PC-3 (cell line): ENCODE results near the gene C16orf74.

Source experiments
- EZH2 ChIP-seq: fragments of 300-600 bp; sonication (generic); IDR thresholded peaks from one replicate; pipeline ENCODE4 v1.6.1; 2017; ENCODE audit warnings: antibody characterized with exemption, mild to moderate bottlenecking, low read length; ENCODE audit not compliant: unreplicated experiment
- TF ChIP-seq, protein P1 (sequence below): fragments of 300-600 bp; sonication (generic); conservative IDR thresholded peaks from 2 replicates; pipeline ENCODE4 v1.5.1; 2017; ENCODE audit warnings: antibody characterized with exemption, low read depth, mild to moderate bottlenecking, low read length

DNA sequence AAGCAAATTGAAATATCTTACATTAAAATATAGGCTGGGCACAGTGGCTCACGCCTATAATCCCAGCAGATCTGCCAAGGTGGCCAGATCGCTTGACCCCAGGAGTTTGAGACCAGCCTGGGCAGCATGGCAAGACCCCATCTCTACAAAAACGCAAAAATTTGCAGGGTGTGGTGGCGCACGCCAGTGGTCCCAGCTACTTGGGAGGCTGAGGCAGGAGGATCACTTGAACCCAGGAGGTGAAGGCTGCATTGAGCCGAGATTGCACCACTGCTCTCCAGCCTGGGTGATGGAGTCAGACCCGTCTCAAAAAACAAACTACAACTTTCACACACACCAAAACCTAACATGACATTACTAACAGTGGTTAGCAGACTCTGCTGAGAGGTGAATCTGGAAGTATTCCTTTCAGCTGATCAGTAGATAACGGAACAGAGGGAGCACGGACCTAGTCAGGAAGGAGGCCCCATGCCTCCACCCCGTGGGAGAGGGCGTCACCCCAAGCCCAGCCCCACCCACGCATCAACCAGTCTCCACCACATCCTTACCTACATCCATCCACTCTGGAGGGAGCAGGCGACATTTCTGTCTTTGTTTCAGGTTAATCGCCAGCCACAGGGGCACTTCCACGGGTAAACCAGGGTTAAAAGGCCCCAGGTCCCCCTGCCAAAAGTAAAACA is 63.8 kb downstream of the C16orf74 start:
- TF ChIP-seq, protein P1, sequence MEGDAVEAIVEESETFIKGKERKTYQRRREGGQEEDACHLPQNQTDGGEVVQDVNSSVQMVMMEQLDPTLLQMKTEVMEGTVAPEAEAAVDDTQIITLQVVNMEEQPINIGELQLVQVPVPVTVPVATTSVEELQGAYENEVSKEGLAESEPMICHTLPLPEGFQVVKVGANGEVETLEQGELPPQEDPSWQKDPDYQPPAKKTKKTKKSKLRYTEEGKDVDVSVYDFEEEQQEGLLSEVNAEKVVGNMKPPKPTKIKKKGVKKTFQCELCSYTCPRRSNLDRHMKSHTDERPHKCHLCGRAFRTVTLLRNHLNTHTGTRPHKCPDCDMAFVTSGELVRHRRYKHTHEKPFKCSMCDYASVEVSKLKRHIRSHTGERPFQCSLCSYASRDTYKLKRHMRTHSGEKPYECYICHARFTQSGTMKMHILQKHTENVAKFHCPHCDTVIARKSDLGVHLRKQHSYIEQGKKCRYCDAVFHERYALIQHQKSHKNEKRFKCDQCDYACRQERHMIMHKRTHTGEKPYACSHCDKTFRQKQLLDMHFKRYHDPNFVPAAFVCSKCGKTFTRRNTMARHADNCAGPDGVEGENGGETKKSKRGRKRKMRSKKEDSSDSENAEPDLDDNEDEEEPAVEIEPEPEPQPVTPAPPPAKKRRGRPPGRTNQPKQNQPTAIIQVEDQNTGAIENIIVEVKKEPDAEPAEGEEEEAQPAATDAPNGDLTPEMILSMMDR = no peak
- no peak for TF ChIP-seq EZH2
